A549 treated with Mapracorat at 1 μM for 4 hours (cell line): Measurements from ENCODE around the gene PSD. TPM values are rescaled to one million over a fixed set of nuclear protein-coding genes. Genes with fewer than 3 reads are reported as not detected.

ENCODE experiments used
- total RNA-seq: library from RNA; stranded (reverse); fragments of 200-300 nt; extraction: Qiagen RNA extraction; gene quantifications from 5 replicates; pipeline ENCODE4 v1.2.3, GENCODE V29; 2022

The PSD gene
- 0.20 to 0.53 TPM (median 0.31 TPM) in 5 replicates for total RNA-seq

DNA sequence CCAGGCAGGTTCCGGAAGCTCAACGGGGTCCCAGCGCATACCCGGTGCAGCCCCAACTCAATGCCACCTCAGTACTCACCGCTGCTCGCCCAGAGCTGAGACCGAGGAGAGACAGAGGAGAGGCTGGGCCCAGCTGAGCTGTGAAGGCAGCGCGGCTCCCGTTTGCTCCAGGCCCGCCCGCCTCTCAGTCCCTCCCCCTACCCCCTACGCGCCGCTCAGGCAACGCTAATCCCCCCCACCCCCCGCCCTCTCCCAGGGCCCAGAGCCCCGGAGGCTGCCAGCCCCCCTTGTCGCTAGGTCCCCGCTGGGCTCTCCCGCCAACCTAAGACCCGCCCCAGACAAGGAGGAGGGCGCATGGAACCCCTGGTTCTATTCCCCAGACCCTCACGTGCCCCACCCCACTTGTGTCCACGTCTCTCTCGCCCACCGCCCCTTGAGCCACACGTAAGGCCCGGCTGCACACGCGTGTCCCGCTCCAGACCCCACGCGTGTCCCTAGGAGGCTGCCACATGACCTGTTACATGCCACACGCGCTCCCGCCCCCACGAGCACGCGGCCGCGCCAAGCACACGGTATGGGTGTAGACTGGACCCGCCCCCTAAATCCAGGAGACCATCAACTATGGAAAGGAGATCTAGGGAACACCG, at the start of gene PSD:
PSD (minus strand) TSS at position 164 of the 647 bp plus-strand sequence. CDS start 1,747 bp downstream, outside the sequence.

DNA sequence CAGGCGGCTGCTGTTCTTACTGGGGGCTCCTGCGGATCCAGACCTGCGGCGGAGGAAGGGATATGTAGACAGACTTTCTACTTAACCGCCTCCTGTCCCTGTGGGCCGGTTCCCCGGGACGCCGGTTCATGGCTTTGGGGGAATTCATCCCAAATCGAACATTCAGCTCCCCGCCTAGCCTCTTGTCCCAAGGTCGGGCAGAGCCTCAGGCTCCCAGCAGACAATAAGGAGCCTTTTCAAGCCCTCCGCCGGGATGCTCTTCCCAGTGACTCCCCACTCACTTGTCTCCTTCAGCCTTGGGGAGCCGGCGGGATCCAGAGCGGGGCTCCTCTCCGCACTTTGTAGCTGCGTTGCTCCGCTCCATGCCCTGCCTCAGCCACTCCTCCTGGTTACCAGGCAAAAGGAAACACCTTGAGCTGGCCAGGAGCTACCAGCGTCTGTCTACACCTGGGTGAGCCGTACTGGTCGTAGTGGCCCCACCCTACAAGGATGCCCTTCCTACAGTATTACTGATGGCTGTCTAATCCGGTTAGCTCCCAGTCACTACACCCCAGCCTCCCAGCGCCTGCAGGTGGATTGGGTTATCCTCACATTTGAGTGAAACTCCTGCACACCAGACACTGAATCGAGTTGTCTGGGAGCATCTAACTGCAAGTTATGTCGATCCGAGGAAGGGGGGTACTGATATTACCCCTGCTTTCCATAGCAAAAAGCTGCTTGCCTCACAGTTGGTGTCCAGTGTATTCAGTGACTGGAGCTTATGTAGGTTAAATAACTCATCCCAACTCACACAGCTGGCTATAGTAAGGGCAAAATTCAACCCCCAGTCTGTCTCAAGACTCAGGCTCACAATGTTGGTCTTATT, 32.8 kb upstream of the PSD start, which contains the start of gene C10orf95:
C10orf95 (minus strand) TSS at position 439 of the 865 bp plus-strand sequence. CDS start 450 bp downstream, outside the sequence.

DNA sequence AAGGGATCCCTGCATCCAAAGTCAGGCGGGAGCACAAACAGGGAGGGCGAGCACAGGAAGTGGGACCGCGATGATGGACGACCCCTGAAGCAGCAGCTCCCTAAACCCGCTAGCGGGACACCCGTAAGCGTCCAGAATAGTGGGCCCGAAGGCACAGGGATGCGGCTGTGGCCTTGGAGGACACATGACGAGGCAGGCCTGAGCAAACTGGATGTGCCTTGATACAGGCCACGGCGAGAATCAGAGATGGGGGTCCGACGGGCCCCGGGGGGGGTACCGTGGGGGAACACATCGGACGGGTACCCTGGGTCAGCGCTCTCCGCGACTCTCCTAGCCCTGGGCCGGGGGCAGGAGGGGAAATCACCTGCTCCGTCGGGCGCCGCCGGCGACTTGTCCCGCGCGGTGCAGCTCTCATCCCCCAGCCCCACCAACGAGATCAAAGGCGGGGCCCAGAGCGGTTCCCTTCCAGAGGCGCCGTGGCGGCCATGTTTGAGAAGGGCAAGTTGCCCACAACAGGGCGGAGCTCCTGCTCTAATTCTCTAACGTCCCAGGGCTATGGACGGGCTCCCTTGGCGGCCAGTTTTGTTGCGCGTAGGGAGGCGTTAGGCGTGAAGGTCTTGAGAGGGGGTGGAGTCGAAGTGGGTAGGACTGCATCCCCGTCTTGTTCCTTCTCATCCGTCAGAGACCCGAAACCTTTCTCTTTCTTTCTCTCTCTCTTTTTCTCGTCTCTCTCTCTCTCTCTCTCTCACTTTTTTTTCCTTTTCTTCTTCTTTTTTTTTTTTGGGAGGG, 13.8 kb upstream of the PSD start, which contains the start of gene CUEDC2:
CUEDC2 (minus strand) TSS at position 413 of the 789 bp plus-strand sequence. CDS start 7,386 bp downstream, outside the sequence.

DNA sequence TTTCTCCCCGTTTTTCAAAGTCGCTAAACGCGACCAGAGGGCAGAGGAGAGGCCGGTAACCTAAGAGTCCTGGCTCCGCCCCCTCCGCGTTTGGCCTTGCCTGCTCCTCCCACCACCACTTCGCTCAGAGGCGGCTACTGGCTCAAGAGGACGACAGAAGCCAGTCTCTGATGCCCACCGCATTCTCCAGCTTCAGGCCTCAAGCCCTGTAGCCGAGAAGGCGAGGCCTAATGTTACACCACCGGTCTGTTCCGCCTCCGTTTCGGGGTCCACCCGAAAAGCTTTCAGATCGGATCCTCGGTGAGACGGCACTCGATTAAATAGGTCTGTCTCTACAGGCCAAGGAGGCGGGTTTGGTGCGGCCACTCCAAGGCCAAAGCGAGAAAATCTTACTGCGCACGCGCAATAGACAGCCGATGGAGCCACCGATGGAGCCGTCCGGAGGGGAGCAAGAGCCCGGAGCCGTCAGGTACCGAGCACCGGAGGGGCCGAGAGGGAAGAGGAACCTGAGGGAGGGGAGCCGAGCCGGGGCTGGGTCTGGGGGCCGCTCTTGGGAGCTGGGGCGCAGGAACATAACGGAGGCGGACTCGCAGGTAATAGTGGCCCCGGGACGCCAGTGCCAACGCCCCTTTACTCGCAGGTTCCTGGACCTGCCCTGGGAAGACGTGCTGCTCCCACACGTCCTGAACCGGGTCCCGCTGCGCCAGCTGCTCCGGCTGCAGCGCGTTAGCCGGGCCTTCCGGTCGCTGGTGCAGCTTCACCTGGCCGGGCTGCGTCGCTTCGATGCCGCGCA, 2.3 kb upstream of the PSD start, which contains the start of gene FBXL15:
FBXL15 (plus strand) TSS at position 123 of the 793 bp plus-strand sequence; CDS start at position 417, 294 bp downstream.

DNA sequence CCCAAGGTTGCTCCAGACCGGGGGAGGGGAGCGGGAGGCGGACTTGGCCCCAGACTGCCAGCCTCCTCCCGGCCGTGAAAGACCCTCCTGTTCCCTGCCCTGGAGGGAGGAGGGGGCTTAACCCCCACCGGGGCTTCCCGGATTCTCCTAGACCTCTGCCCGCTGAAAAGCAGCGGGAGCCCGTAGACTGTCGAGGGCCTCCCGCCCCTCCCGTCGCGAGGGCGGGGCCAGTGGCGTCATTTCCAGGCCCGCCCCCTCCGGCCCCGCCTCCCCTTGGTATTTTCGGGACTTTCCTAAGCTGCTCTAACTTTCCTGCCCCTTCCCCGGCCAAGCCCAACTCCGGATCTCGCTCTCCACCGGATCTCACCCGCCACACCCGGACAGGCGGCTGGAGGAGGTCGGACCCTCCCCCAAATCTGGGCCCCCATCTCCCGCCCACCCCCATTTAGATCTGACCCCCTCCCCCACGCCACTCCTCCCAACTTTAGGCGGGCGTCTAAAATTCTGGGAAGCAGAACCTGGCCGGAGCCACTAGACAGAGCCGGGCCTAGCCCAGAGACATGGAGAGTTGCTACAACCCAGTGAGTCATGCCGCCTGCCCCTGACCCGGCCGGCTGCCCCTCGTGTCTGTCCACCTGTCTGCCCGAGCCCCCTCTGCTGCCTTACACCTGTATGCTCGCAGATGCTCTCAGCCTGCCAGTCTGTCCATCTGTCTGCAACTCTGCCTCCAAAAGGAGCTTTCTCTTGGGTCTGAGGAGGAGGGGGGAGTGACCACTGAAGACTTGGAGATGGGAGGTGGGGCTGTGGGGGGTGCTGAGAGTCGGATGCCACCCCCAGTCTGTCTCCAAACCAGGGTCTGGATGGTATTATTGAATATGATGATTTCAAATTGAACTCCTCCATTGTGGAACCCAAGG, 22.9 kb downstream of the PSD start, which contains the start of gene NFKB2:
NFKB2 (plus strand) TSS at position 306 of the 917 bp plus-strand sequence; CDS start at position 561, 255 bp downstream.

Other genes starting within 250 kb of the PSD start
- gene ELOVL3, start 192.5 kb downstream of the PSD start, total RNA-seq: 0.22 to 0.53 TPM (median 0.26 TPM) in 5 replicates
- 0.41 to 1.2 TPM (median 0.69 TPM) in 5 replicates for gene PITX3, start 177.3 kb downstream of the PSD start, total RNA-seq
- gene GBF1, start 173.3 kb downstream of the PSD start, total RNA-seq: 20.4 to 25.5 TPM (median 24.0 TPM) in 5 replicates
- 41.3 to 66.7 TPM (median 53.7 TPM) in 5 replicates for gene NFKB2, start 23.1 kb downstream of the PSD start, total RNA-seq
- 5.6 to 11.2 TPM (median 9.9 TPM) in 5 replicates for gene FBXL15, start 2.1 kb upstream of the PSD start, total RNA-seq
- 61.2 to 70.8 TPM (median 65.6 TPM) in 5 replicates for gene CUEDC2, start 13.8 kb upstream of the PSD start, total RNA-seq
- 0.08 to 0.19 TPM (median 0.12 TPM) in 4 of 5 replicates, not detected in the other for gene C10orf95, start 32.8 kb upstream of the PSD start, total RNA-seq
- 82.6 to 93.3 TPM (median 92.4 TPM) in 5 replicates for gene ACTR1A, start 83.9 kb upstream of the PSD start, total RNA-seq
- gene SUFU, start 85.2 kb upstream of the PSD start, total RNA-seq: 5.4 to 7.4 TPM (median 6.5 TPM) in 5 replicates
- gene TRIM8, start 225.7 kb upstream of the PSD start, total RNA-seq: 44.2 to 49.0 TPM (median 47.5 TPM) in 5 replicates